Raji (cell line): ENCODE measurements around the gene HESX1.

Experiments
- POLR2A ChIP-seq: IDR thresholded peaks from 2 replicates; pipeline ENCODE4 v1.6.1; 2011; ENCODE audit warnings: low read depth, low read length, control low read depth; ENCODE audit not compliant: insufficient read depth

The HESX1 gene

GRCh38 chr3:57199895-57200297 lies at the start of gene HESX1:
TSS of gene HESX1 (minus strand) at chr3:57199978. CDS start at chr3:57199918, 60 bp downstream.
- TF ChIP-seq POLR2A, result no peak

GRCh38 chr3:57244946-57245345 lies 45.2 kb upstream of the HESX1 start:
- TF ChIP-seq POLR2A, result no peak

DNA sequence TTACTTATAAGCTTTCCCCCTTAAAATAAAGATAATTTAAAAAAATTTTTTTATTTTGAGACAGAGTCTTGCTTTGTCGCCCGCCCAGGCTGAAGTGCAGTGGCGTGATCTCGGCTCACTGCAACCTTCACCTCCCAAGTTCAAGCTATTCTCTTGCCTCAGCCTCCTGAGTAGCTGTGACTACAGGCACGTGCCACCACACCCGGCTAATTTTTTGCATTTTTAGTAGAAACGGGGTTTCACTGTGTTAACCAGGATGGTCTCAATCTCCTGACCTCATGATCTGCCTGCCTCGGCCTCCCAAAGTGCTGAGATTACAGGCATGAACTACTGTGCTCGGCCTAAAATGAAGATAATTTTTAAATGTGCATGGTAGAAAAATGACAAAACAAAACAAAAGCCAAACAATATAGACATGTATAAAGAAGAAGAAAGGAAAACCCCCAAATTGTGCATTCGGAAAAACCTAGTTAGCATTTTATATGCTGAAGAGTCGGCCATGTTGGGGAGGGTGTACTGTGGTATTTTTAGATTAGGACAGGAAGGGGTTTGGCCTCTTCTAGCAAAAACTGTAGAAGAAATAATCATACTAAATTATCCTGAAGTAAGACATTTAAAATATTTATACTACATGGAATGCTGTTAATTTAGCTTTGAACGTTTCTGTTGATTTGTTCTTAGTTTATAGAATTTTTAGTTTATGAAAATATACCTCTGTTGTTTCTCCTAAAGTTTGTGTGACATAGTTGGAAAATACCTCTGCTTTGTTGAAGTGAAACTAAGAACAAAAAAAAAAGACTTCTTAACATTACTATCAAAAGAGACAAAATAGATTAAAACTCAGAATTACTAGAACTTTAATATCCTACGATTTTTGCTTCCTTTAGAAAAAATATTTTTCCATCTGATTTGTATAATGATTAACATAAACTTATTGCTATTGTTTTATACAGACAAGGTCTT lies 35.1 kb upstream of the HESX1 start:
- no peak for TF ChIP-seq POLR2A

DNA sequence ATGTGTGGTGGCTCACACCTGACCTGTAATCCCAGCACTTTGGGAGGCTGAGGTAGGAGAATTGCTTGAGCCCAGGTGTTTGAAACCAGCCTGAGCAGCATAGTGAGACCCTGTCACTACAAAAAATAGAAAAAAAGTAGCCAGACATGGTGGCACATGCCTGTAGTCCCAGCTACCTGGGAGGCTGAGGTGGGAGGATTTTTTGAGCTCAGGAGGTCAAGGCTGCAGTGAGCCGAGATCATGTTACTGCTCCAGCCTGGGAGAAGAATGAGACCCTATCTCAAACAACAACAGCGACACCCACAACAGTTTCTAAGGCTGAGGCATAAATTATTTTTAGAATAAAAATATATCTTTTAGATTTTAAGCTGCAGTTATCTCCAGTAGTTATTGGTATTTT lies 34.0 kb upstream of the HESX1 start:
- TF ChIP-seq POLR2A, result no peak

DNA sequence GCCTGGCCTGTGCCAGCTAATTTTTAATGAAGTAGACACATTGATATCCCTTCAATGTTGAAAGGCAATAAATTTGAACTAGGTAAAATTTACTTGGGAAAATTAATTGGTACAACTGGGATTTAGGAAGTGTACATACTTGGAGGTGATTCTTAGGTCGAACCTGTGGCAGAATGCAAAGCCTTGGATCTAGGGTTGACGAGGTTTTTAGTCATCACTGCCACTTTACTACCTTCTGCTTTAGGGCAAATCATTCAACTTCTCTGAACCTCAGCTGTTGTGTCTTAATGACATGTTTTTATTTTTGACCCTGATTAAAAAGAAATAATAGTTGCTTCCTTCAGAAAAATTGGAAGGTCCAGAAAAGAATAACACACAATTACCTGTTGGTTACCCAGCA lies 30.2 kb upstream of the HESX1 start:
- no peak for TF ChIP-seq POLR2A

- 0 out of 2 replicates have a peak, but pooled peaks have one; percentile 28 for TF ChIP-seq POLR2A
Observed at GRCh38 chr3:57227930-57228751, 28.4 kb upstream of the HESX1 start.

DNA sequence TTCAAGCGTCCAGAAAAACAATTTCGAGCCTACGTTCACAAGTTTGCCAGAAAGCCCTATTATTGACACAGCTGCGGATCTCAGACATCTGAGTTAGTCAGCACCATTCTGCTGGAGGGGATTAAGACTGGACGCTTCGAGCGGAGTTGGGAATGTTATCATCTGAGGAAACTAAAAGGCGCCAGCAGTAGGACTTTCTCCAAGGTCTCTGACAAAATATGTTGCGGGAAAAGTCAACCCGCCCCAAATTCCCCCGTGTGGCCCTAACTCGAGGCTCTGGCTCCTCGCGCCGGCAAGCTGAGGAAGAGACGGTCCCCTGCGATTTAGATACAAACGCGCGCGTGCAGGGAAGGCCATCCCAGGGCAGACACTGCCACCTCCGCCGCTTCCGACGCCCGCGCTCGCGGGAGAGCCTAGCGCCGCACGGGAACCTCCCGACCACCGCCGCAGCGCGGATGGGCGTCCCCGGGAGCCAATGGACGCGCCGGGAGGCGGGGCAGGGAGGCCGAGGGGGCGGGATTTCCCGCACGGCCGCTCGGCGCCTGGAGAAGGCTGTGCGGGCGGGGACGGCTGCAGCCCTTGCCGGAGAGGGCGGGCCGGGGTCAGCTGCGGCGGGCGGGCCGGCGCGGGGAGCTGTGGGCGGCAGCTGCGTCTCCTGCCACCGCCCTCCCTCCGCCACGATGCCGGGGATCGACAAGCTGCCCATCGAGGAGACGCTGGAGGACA lies 27.6 kb upstream of the HESX1 start, which contains the start of gene APPL1:
TSS of gene APPL1 (plus strand) at position 526 of the 726 bp plus-strand sequence. CDS start at position 681, 155 bp downstream.
- peak; percentile 92 for TF ChIP-seq POLR2A

- TF ChIP-seq POLR2A, result no peak
Observed at GRCh38 chr3:57226176-57226575, 26.4 kb upstream of the HESX1 start.

GRCh38 chr3:57224856-57225255 lies 25.1 kb upstream of the HESX1 start:
- TF ChIP-seq POLR2A, result no peak

GRCh38 chr3:57221883-57222282 lies 22.1 kb upstream of the HESX1 start:
- TF ChIP-seq POLR2A, result no peak

GRCh38 chr3:57206423-57206822 lies 6.6 kb upstream of the HESX1 start:
- no peak for TF ChIP-seq POLR2A

DNA sequence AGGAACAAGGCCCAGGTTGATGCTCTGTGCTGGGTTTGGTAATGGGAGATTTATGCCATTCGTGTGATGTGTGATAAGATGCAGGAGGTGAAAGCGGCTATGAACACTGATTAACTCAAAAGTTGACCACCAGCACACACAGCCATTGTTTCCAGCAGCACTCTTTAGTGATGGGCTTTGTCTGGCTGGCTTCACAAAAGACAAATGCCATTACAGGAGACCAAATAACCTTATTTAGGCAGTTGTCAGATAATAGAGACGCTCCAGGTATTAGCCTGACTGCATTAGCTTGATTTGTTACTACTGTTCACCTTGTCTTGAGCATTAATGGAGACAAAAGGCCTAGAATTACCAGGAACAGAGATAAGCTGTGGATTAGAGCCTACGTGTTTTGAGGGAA lies 5.1 kb downstream of the HESX1 start:
- no peak for TF ChIP-seq POLR2A

DNA sequence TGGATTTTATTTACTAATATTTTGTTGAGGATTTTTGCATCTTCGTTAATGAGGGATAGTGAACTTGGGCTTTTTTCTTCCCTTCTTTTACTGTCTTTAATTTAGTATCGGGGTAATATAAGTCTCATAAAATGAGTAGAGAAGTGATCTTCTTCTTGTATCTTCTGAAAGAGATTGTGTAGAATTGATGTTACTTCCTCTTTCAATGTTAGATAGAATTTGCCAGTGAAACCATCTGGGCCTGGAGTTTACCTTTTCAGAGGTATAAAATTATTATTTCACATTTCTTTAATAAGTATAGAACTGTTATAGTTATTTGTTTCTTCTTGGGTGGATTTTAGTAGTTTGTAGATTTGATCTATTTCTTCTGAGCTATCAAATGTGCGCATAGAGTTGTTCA lies 7.8 kb downstream of the HESX1 start:
- TF ChIP-seq POLR2A, result no peak

- TF ChIP-seq POLR2A, result no peak
Observed at GRCh38 chr3:57184526-57184925, 15.3 kb downstream of the HESX1 start.
